Right forelimb (tissue), 1 donor: ENCODE results near the gene PRRX1.

Experiments used
- DNase-seq: peaks from one replicate; pipeline ENCODE4 v3.0.0-alpha.2; 2018

Gene PRRX1

DNA sequence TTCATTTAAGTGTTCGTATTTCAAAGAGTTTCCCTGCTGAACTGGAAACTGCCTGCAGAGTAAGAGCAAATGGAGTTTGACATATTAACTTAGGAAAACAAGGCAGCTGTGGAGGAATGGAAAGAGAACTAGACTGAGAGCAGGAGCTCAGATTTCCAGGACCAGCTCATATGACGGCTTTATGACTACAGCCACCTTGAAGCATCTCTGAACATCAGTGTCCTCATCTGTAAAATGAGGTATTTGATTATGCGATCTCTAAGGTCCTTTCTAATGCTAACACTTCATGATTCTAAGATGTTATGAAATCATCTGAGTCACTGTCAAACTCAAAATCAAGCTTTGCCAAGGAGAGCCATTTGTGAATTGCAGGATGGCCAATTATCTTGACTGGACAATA, 112.3 kb downstream of the PRRX1 start:
- no peak for DNase-seq

DNA sequence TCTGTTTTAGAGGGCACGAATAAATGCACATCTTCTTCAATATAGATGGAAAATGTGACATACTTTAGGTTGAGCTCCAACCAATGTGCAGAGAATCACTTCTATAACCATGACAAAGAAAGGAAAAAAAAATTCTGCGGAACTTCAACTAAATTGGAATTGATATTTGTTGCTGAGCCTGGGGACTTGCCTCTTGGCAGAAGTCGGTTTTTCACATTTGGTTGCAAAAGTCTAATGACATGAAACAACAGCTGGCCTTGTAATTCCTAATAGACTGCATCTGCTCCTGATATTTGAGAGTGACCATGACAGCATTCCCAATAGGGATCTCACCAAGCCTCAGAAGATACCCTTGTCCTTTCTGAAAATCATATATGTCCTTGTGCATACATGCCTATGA, 112.8 kb downstream of the PRRX1 start:
- DNase-seq: no peak
